ENCODE results near the gene HLA-DQA1. TPM values are rescaled to one million over a fixed set of nuclear protein-coding genes. Genes with fewer than 3 reads are reported as not detected.

The HLA-DQA1 gene
- total and polyA plus RNA-seq, 9 of the 15 experiments (the other 6 are each of a cell fraction or from before 2014, with no cell fraction given), result 0.04 to 0.49 TPM; not detected in 7

DNA sequence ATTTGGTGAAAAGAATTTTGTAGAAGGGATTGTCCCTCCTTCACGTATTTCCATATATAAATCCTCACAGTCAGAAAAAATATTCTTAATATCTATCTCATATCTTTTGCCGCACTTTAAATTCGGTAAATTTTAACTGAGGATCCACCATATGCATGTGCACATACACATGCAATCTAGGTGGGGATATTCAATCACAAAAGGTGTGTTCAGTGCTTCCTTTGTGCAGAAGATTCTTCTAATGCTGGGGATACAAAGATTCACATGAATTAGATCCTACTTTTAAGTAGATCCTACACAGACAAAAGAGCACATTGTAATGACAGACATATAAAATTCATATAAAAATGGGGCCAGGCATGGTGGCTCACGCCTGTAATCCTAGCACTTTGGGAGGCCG, 34.0 kb upstream of the HLA-DQA1 start (continued):
- TF ChIP-seq FOXO4 (CRISPR knock-in tag; IDR thresholded peaks at IDR 0.05), result no peak
- no peak for TF ChIP-seq ZNF79 (CRISPR knock-in tag; IDR thresholded peaks at IDR 0.05; ENCODE audit: low read depth)
- TF ChIP-seq MCM7 (IDR thresholded peaks at IDR 0.05), result no peak

DNA sequence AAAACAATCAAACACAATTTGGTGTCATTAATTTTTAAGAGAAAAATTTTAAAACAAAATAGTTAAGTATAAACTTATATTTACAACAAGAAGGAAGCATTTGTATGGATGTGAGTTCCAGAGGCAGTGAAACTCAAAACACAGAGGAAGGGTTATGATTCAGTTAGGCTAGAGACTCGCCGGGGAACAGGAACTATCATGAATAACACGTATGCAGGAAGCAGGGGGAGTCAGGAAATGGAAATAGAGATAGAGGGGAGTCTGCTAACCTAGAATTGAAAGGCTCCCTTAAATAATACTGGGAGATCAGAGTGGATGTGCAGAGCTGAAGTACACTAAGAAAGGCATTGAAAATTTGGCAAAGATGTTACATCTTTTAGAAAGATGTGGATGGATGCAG, 33.3 kb upstream of the HLA-DQA1 start:
- DNase-seq (ENCODE audit: extremely low read depth in 1 of 4, low spot score in 3 of 4) (no peak), ATAC-seq (no peak), FAIRE-seq (no peak)
- in situ Hi-C loops (cut with MboI), result no loop called here
- BruUV-seq (replicated peaks), result no TSS peak
- Histone ChIP-seq H3K9me3 (replicated peaks; ENCODE audit: control insufficient read depth, insufficient read depth, low read depth, low read length) (no peaks in the 10 kb centered on the region), H2AFZ (ENCODE audit: low read depth, low read length) (no peak overlapping the region), H3K27ac (ENCODE audit: extremely low read depth, low read depth, low read length) (no peak overlapping the region), H3K9me1 (ENCODE audit: control insufficient read depth, insufficient read depth, low read length) (no peaks in the 10 kb centered on the region), H3K4me1 (replicated peaks in 1 of 2; ENCODE audit: control insufficient read depth in 2 of 2, insufficient read depth in 2 of 2, low read length in 2 of 2) (no peaks in the 10 kb centered on the region), H3K27me3 (ENCODE audit: control insufficient read depth in 2 of 2, insufficient read depth in 2 of 2, low read length in 2 of 2) (no peaks in the 10 kb centered on the region), H3K4me3 (no peak overlapping the region), H3K36me3 (ENCODE audit: control insufficient read depth, insufficient read depth, low read length) (no peaks in the 10 kb centered on the region), H3K4me2 (ENCODE audit: insufficient read depth, low read length) (no peak overlapping the region), H4K20me1 (replicated peaks; ENCODE audit: control insufficient read depth, insufficient read depth, low read length) (no peaks in the 10 kb centered on the region), H3K79me2 (ENCODE audit: control insufficient read depth, insufficient read depth, low read length) (no peaks in the 10 kb centered on the region), H3K9ac (ENCODE audit: insufficient read depth in 1 of 2, low read depth in 2 of 2, low read length in 2 of 2) (no peak overlapping the region)
- TF ChIP-seq ZKSCAN8 (CRISPR knock-in tag; IDR thresholded peaks at IDR 0.05) (no peak), DACH1 (IDR thresholded peaks at IDR 0.05; ENCODE audit: partially characterized antibody) (no peak), NUFIP1 (IDR thresholded peaks at IDR 0.05; ENCODE audit: partially characterized antibody) (no peak), MEF2A (IDR thresholded peaks at IDR 0.05; ENCODE audit: control insufficient read depth, low read depth, low read length) (no peak), E2F5 (CRISPR knock-in tag; IDR thresholded peaks at IDR 0.05) (no peak), ZNF354B (CRISPR knock-in tag; IDR thresholded peaks at IDR 0.05) (no peak), OTX1 (CRISPR knock-in tag; IDR thresholded peaks at IDR 0.05) (no peak), MCM3 (IDR thresholded peaks at IDR 0.05) (no peak), MEIS2 (IDR thresholded peaks at IDR 0.05; ENCODE audit: partially characterized antibody) (no peak), ARNT (IDR thresholded peaks at IDR 0.05) (no peak)
- ChIA-PET POLR2A (no interaction called here), CTCF (ENCODE audit: low intra/inter-chr PET ratio) (no interaction called here)
- 0% methylated on average over 3 of the region's 3 CpGs for WGBS (ENCODE audit: insufficient coverage, low coverage, missing lambda C conversion rate)
- intact Hi-C loops (cut with micrococcal nuclease), result no loop called here
